HG02763 (cell line): Measurements from ENCODE around the gene RASSF3.
A peak's percentile ranks its signal among the peaks of the same experiment; 100 is the strongest.
"Not testable (repeated sequence)": the region's sequence is repeated elsewhere in the genome, so short reads cannot be mapped to it uniquely, and the experiment has no call there.

ENCODE experiments used
- ATAC-seq: cut with Tn5 transposase; IDR thresholded peaks from one replicate; pipeline ENCODE4 v1.9.1; 2021; ENCODE audit warnings: mild to moderate bottlenecking, moderate library complexity; ENCODE audit not compliant: unreplicated experiment

The RASSF3 gene

GRCh38 chr12:64631197-64631596 is 20.9 kb downstream of the RASSF3 start:
- ATAC-seq: no peak

GRCh38 chr12:64633011-64633939 is 23.0 kb downstream of the RASSF3 start:
- no peak for ATAC-seq

DNA sequence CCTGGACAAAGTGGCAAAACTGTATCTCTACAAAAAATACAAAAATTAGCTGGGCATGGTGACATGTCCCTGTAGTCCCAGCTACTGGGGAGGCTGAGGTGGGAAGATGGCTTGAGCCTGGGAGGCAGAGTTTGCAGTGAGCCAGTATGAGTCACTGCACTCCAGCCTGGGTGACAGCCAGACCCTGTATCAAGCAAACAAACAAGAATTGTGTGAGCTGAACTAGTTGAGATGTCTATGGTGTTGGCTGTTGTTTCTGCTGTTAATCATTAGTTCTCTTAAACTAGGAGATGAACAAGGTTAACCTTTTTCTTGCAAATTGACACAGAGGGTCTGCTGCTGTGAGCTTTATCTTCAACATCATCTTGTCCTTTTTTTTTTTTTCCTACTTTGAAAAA is 23.6 kb downstream of the RASSF3 start:
- no peak for ATAC-seq

DNA sequence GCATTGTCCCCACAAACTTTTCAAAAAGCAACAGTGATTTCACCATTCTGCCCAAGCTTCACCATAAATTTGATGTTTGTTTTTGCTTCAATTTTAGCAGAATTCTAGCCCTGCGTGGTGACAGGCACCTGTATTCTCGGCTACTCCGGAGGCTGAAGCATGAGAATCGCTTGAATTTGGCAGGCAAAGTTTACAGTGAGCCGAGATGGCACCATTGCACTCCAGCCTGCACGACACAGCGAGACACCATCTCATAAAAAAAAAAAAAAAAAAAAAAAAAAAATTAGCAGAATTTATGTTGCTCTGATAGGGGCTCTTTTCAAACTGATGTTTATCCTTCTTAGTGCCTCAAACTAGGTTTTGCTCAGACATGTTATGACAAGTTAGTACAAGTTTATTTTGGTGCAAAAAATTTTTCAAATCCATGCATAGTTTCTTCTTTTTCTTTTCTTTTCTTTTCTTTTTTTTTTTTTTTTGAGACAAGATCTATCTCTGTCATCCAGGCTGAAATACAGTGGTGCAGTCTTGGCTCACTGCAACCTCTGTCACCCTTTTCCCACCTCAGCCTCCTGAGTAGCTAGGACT is 24.3 kb downstream of the RASSF3 start:
- no peak for ATAC-seq

DNA sequence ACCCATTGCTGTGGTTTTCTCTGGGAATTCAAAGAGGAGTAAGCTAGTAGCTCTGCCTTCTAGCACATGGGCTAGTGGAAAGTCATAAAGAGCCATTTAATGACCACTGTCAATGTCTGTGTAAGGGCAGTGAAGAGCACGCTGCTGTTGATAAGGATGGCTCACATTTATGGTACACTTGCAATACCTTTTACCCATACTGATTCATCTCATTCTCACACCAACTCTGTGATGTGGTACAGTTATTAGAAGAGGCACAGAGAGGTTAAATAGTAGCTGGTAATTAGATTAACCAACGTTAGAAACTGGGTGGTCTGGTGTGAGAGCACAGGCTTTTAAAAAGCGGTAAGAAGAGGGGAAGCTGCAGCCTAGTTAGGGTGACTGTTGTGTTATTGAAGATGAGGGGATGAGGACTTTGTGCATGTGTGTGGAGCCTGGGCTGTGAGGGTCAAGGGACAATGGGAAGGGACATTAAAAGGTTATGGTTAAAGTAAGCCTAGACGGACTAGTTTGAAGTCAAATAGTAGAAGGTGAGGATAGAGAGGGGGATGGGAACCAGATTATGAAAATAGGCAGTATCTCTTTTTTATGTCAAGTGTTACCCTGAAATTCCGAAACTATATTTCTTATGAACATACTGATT is 25.2 kb downstream of the RASSF3 start:
- ATAC-seq: no peak

GRCh38 chr12:64636856-64637255 is 26.6 kb downstream of the RASSF3 start:
- ATAC-seq: no peak

DNA sequence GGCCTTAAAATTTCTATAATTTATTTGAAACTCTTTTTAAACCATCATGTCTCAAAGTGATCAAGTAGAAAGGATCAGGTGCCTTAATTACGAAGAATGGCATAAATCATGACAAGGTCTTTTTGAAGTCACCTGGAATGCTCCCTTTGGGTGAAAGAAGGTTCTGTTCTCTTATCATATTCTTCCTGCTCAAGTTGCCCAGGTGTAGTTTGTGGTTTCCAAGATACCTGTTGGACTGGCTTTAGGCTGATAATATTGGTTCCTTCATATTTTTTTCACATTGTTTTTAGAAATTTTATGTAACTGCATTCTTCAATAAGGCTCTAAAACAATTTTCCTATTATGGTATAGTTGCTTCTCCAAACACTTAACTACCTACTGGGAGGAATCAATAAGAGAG is 29.2 kb downstream of the RASSF3 start:
- ATAC-seq: no peak

DNA sequence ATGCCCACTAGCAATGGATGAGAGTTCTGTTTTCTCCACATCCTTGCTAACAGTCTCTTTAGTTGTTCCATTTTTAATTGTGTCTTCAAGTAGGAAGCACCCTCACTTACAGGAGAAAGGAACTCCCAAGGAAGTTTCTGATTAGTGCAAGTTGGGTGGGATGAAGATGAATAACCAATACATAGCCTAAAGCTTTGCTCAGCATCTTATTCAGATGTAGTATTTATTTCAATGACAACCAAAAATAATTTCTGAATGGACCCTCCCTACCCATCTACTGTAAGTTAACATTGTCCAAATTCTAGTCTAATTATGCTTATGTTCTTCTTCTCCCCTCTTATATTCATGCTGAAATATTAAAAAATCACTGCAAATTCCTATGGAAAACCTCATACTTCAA is 36.0 kb downstream of the RASSF3 start:
- no peak for ATAC-seq

GRCh38 chr12:64649487-64649886 is 39.2 kb downstream of the RASSF3 start:
- no peak for ATAC-seq

DNA sequence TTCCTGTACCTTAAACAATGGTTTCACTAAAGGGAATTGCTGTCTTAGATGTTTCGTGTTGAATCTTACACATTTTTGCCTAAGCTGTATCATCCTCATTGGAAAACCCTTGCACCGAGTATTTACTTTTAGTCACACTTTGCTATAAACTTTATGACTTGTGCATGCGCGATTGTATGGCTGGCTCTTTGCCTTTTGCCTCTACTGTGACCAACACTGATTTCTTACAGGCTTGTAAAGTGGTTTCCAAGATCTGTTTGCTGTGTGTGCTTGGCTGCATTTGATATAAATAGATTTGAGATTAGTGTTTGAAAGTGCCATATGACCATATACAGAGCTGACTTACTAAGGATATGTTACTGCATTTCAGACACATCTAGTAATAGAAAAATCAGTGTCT is 40.5 kb downstream of the RASSF3 start:
- no peak for ATAC-seq

DNA sequence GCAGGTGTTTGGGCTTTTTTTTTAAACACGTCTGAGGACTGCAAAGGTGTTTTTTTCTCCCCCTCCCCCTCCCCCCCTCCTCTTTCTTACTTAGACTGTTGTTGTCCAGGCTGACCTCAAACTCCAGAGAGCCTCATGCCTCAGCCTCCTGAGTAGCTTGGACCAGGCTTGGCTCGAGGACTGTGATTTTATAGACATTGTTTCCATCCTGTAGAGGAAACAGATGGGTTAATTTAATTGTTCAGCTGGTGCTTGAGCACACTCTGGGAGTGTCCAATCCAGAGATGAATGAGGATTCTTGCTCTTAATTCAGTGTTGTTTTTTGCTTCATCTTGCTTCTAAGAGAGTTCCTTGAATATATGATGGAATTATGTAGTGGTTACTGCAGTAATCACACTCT is 42.1 kb downstream of the RASSF3 start:
- no peak for ATAC-seq

DNA sequence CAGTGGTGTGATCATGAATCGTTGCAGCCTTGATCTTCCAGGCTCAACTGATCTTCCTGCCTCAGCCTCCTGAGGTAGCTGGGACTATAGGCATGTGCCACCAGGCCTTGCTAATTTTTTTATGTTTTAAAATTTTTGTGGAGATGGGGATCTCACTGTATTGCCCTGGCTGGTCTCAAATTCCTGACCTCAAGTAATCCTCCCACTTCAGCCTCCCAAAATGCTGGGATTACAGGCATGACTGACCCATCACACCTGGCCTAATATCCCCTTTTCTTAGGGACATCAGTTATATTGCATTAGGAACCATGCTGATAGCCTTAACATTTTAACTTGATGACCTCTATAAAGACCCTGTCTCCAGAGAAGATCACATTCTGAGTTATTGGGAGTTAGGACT is 42.8 kb downstream of the RASSF3 start:
- no peak for ATAC-seq

- ATAC-seq: not testable (repeated sequence)
These were observed 43.6 kb downstream of the RASSF3 start for GRCh38 chr12:64653907-64654306.

DNA sequence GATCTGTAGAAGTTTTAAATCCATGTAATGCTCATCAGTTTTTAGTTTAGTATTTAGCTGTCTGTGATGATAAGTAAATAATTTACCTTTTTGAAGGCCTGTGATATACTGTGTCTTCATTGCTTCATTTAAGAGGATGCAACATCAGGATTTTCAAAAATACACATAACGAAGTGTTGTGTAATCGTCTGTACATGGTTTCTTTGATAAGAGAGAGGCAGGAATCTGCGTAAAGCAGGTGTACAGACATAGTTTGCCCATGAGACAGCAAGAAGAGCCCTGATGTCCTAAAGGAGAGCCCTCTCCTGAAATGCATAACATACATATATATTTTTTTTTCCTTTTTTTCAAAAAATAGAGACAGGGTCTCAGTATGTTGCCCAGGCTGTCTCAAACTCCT is 44.8 kb downstream of the RASSF3 start:
- no peak for ATAC-seq

DNA sequence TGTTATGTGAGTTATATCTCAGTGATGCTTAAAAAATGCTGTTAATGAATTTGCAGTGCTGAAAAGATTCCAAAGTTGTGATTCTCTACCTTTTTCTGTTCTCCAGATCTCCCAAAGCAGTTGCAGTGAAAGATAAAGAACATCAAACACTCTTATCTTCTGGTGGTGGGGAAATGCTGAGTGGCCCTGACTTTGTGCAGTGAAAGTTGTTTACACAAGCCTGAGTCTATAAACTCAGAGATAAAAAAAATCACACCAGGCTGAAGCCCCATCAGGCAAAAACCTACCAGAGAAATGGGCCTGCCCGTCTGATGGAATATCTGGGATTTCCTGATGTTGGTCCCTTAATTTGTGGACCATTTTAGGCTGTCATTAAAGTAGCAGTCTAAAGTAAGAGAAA is 46.1 kb downstream of the RASSF3 start:
- ATAC-seq: no peak

- ATAC-seq: no peak
These were observed 48.7 kb downstream of the RASSF3 start for GRCh38 chr12:64658892-64659481.

DNA sequence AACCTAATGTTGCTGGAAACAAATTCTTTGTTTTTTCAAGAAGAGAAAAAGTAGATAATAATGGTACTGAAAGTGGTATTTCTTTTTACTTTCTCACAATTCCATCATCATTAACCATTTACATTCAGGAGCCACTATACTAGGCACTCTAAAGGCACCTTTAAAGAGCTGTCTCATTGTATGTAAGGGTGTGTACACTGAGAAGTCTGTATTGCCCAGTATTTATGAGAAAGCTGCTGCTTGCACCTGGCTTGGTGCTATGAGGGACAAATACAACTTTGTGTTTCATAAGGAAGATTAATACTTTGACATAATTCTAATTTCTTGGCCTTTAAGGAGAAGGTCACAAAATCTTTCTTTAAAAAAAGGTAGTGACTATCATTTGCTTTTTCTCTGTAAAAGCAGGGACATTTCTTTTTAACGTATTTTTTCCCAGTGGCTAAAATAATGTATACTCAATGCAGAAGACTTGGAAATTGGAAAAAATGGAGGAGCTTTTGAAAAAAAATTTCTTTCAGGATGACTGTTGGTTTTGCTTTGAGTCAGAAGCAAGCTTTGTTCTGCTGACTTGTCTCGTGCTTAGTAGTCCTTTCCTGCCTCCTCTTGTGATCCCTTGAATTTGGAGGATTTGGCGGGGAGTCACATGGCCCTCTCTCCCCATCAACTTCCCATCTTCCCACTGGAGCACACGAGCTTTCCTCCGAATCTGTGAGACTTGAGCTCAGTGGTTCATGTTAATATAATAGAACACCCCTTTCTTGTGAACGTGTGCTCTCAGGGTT is 50.1 kb downstream of the RASSF3 start:
- ATAC-seq: no peak

- no peak for ATAC-seq
These were observed 52.7 kb downstream of the RASSF3 start for GRCh38 chr12:64663015-64663414.

DNA sequence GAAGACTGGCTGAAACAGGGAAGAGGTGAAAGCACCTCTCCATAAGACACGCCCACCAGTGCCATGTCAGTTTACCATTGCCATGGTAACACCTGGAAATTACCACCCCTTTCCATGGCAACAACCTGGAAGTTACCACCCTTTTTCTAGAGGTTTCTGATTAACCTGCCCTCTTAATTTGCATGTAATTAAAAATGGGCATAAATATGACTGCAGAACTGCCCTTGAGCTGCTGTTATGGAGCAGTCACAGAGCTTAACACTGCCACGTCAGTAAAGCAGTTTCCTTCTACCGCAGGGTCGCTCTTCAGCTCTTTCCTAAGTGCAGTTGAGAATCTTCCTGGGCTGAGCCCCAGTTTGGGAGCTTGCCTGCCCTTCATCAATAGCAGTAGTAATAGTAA is 55.2 kb downstream of the RASSF3 start:
- ATAC-seq: peak; percentile 38

DNA sequence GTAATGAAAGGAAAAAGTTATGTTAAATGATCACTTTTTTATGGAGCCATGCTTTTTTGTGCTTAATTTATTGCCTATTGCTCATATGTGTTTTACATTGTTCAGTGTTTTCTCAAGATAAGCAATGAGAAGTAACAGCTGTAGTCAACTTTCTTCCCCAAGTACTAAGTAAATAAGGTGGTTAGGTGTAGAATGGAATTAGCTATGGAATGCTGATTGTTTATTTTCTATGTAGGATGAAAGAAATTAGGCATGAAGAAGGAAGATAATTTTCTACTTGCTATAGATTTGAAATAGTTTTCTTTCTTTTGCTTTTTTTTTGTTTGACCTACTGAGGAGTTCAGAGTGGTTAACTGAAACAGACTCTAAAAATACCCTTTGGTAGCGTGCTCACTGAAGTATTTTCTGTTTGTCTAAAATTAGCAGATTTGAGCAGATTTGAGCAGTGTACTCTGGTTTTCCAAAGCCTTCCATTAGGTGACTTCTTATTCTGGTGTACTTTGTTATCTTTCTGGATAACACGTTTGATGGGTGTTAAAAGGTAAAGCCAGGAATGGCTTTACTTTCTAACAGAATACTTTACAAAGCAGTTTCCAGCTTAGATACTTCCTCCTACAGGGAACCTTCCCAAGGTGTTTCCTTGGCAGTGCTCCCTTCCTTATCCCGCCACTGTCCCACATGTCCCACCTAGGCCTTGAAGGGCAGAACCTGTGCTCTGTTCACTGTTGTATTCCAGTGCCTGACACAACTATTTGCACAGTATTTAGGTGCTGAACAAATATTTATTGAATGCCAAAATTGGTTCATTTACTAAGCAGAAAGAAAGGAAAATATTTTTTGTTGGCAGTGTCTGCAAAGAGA is 56.0 kb downstream of the RASSF3 start:
- peak; percentile 34 for ATAC-seq
